Right lobe of liver (tissue), 6 donors: ENCODE measurements around the gene GJC3. TPM values are rescaled to one million over a fixed set of nuclear protein-coding genes. Genes with fewer than 3 reads are reported as not detected.
"Not testable (repeated sequence)": the region's sequence is repeated elsewhere in the genome, so short reads cannot be mapped to it uniquely, and the experiment has no call there.

ENCODE experiments used
- ATAC-seq, 4 donors: fragments of 200-7000 bp; cut with Tn5 transposase; one replicate each; pipeline ENCODE4 v1.9.1; 2020; ENCODE audit warnings: mild to moderate bottlenecking in 4 of 4, moderate library complexity in 4 of 4
- DNase-seq, 3 donors: peaks; one replicate each; pipeline ENCODE4 v3.0.0-alpha.2; 2020
- H3K27ac ChIP-seq, 3 donors: fragments of 200-600 bp; one replicate each; pipeline ENCODE4 v1.8.0; 2022
- H3K27me3 ChIP-seq, 2 donors: fragments of 200-600 bp; one replicate each; pipeline ENCODE4 v1.8.0; 2022
- H3K36me3 ChIP-seq, 4 donors: fragments of 200-600 bp; sonication (generic) in 1 of 4; one replicate each; pipeline versions ENCODE4 v1.5.1 to v1.8.0; 2017 to 2022; ENCODE audit warnings: control low read depth in 1 of 4
- H3K4me1 ChIP-seq, 4 donors: fragments of 200-600 bp; sonication (generic) in 1 of 4; one replicate each; pipeline versions ENCODE4 v1.5.1 to v1.8.0; 2017 to 2022; ENCODE audit warnings: control low read depth in 1 of 4
- H3K4me3 ChIP-seq, 3 donors: fragments of 200-600 bp; one replicate each; pipeline ENCODE4 v1.8.0; 2022
- H3K9me3 ChIP-seq, 4 donors: fragments of 200-600 bp; sonication (generic) in 1 of 4; one replicate each; pipeline versions ENCODE4 v1.5.1 to v1.8.0; 2017 to 2022; ENCODE audit warnings: control low read depth in 1 of 4
- CTCF ChIP-seq, 4 donors: fragments of 200-600 bp in 3 of 4; fragments of 450-650 bp in 1 of 4; IDR thresholded peaks; one replicate each; pipeline versions ENCODE4 v1.5.1 to v1.8.0; 2016 to 2022; ENCODE audit warnings: antibody characterized with exemption in 4 of 4, mild to moderate bottlenecking in 2 of 4
- POLR2A ChIP-seq: fragments of 450-650 bp; IDR thresholded peaks from one replicate; pipeline ENCODE4 v1.6.1; 2017; ENCODE audit warnings: antibody characterized with exemption, mild to moderate bottlenecking
- WGBS: methylation state at CpG from one replicate; pipeline ENCODE4 v1.1.6; 2018; ENCODE audit warnings: low coverage, low lambda C conversion rate; ENCODE audit not compliant: insufficient coverage; ENCODE audit errors: missing lambda C conversion rate; 5-methylcytosine and 5-hydroxymethylcytosine counted together
- intact Hi-C, 2 donors: fragments of 100-400 bp; cut with DNase I; formaldehyde crosslinking; loops; one replicate each; pipeline versions ENCODE4 v1.11.2 to v1.14.1; 2022
- total RNA-seq, 6 experiments: library from RNA; depleted of rRNA in 2 of 6; stranded (reverse); fragments of >200 nt in 2 of 6; fragmentation: NEBNext Ultra II Directional in 3 of 6; extraction: Animal tissue kit (Norgen Biotek cat#: 25700) in 3 of 6; gene quantifications; one replicate each; pipeline versions ENCODE4 v1.1.0 to v1.2.4, GENCODE V29; 2016 to 2023
- donor health status: DM: no; HTN: yes; CAD: no.
- donor health status: DM: no; HTN: no; CAD: no.
- donor health status: DM: no; HTN: no; CAD: no.
- donor health status: DM: no; HTN: yes; CAD: no.
- donor health status: DM: no; HTN: yes; CAD: no.

The GJC3 gene
- total RNA-seq, 6 experiments from 2014 or later: 0.17 to 0.86 (median 0.44) TPM

- no peak overlapping the region for H3K4me3 ChIP-seq
- no peaks in the 10 kb centered on the region for H3K4me1 ChIP-seq
- TF ChIP-seq POLR2A (no peak), CTCF (IDR thresholded peaks at IDR 0.05) (no peak)
- ATAC-seq (no peak), DNase-seq (no peak)
- 43% methylated on average over 1 of the region's 1 CpG for WGBS
- intact Hi-C loops: no loop called here
- no peaks in the 10 kb centered on the region for H3K9me3 ChIP-seq
- H3K36me3 ChIP-seq: no peaks in the 10 kb centered on the region
- H3K27ac ChIP-seq: no peak overlapping the region
- H3K27me3 ChIP-seq: no peaks in the 10 kb centered on the region
Observed at GRCh38 chr7:99947608-99948007, 18.2 kb upstream of the GJC3 start.

- no peak overlapping the region for H3K27ac ChIP-seq
- ATAC-seq (no peak), DNase-seq (no peak)
- intact Hi-C loops: no loop called here
- TF ChIP-seq POLR2A (no peak), CTCF (IDR thresholded peaks at IDR 0.05) (no peak)
- 82% methylated on average over 3 of the region's 4 CpGs for WGBS
- H3K36me3 ChIP-seq: no peaks in the 10 kb centered on the region
- no peak overlapping the region for H3K4me3 ChIP-seq
- no peaks in the 10 kb centered on the region for H3K9me3 ChIP-seq
- no peaks in the 10 kb centered on the region for H3K27me3 ChIP-seq
- H3K4me1 ChIP-seq: no peaks in the 10 kb centered on the region
Observed at GRCh38 chr7:99944497-99945070, 15.2 kb upstream of the GJC3 start.

DNA sequence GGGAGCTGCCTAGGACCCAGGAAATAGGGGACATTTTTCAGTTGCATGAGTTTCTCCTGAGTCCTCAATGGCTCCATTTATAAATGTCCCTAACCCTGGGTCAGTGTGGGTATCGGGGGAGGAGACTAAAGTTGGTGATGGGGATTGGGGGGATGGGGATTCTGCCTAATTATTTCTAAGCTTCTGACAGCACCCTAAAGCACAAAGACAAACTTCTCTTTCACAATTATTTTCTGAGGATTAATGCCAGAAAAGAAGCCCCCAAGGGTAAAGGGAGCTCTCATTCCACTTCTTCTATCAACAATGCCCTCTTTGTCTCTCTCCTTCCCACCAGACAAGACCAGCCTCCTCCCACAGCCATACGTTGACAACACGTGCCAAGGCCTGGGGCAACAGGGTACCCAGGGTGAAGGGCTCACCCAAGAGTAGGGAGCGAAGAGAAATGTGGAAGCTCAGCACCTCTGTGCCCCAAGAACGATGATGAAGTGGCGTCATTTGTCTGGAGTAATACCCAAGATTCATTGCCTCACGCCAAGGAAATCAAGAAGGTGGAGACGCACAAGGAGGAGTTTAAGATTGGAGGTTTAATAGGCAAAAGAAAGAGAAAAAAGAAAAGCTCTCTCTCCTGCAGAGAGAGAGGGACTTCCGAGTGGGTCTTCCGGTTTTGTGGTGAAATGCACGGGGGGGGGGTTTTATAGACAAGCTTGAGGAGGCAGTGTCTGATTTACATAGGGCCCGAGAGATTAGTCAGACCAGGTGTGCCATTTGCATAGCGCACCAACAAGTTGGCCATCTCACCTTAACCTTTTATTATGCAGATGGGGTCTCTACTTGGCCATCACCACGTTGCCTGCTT lies 14.4 kb upstream of the GJC3 start:
- no peaks in the 10 kb centered on the region for H3K36me3 ChIP-seq
- H3K4me1 ChIP-seq: no peaks in the 10 kb centered on the region
- intact Hi-C loops: no loop called here
- no peak overlapping the region for H3K27ac ChIP-seq
- DNase-seq: no peak
- no peak for ATAC-seq
- no peaks in the 10 kb centered on the region for H3K9me3 ChIP-seq
- WGBS: 43% methylated on average over 13 of the region's 14 CpGs
- no peak overlapping the region for H3K4me3 ChIP-seq
- no peaks in the 10 kb centered on the region for H3K27me3 ChIP-seq
- TF ChIP-seq CTCF (IDR thresholded peaks at IDR 0.05) (no peak), POLR2A (no peak)

DNA sequence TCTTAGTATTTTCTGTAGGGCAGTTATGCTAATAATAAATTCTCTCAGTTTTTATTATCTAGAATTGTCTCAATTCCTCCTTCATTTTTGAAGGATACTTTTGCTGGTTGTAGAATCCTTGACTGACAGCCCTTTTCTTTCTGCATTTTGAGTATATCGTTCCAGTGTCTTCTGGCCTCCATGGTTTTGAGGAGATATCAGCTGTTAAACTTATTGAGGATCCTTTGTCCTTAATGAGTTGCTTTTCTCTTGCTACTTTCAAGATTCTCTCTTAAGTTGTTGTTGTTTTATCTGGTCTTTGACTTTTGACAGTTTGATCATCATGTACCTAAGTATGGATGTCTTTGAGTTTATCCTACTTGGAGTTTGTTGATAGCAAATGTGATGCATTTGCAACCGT lies 8.9 kb upstream of the GJC3 start:
- 95% methylated on average over 2 of the region's 2 CpGs for WGBS

DNA sequence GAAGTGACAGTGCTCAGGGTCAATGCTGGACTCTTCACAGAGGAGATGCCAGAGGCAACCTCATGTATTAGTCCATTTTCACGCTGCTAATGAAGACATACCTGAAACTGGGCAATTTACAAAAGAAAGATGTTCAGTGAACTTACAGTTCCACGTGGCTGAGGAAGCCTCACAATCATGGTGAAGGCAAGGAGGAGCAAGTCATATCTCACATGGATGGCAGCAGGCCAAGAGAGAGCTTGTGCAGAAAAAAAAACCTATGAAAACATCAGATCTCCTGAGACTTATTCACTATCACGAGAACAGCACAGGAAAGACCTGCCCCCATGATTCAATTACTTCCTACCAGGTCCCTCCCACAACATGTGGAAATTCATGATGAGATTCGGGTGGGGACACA lies 5.6 kb upstream of the GJC3 start:
- ATAC-seq, DNase-seq, H3K36me3 ChIP-seq, H3K4me1 ChIP-seq, H3K4me3 ChIP-seq, H3K9me3 ChIP-seq, H3K27me3 ChIP-seq, H3K27ac ChIP-seq: not testable (repeated sequence)
- intact Hi-C loops: loop anchor here (10.0 kb wide), 1 partner anchor 50 kb away; no protein-coding TSS in a partner anchor
- 42% methylated on average over 4 of the region's 4 CpGs for WGBS

More for the DNA sequence above, 8.9 kb upstream of the GJC3 start:
- no peak for DNase-seq
- no peaks in the 10 kb centered on the region for H3K27me3 ChIP-seq
- H3K36me3 ChIP-seq: no peaks in the 10 kb centered on the region
- intact Hi-C loops: loop anchor here (10.0 kb wide), 1 partner anchor 47 kb away; no protein-coding TSS in a partner anchor
- ATAC-seq: no peak
- H3K4me1 ChIP-seq: no peaks in the 10 kb centered on the region
- H3K4me3 ChIP-seq: no peak overlapping the region
- peaks cover 0 to 6% (median 0%) of the 10 kb centered on the region in 4 donors for H3K9me3 ChIP-seq
- no peak for TF ChIP-seq POLR2A
- no peak for TF ChIP-seq CTCF (IDR thresholded peaks at IDR 0.05)
- H3K27ac ChIP-seq: no peak overlapping the region
